Colonic mucosa (tissue), 4 donors: Measurements from ENCODE around the gene SDF2L1. TPM values are rescaled to one million over a fixed set of nuclear protein-coding genes. Genes with fewer than 3 reads are reported as not detected.
A peak's percentile ranks its signal among the peaks of the same experiment; 100 is the strongest.

Experiments used
- DNase-seq: peaks from one replicate; pipeline ENCODE4 v3.0.0-alpha.2; 2020
- H3K27ac ChIP-seq: fragments of 200-600 bp; one replicate; pipeline ENCODE4 v1.8.0; 2021
- H3K27me3 ChIP-seq: fragments of 200-600 bp; one replicate; pipeline ENCODE4 v1.8.0; 2021
- H3K36me3 ChIP-seq: fragments of 200-600 bp; one replicate; pipeline ENCODE4 v1.8.0; 2021
- H3K4me1 ChIP-seq: fragments of 200-600 bp; one replicate; pipeline ENCODE4 v1.8.0; 2021; ENCODE audit warnings: mild to moderate bottlenecking
- H3K4me3 ChIP-seq: fragments of 200-600 bp; one replicate; pipeline ENCODE4 v1.8.0; 2021
- H3K9ac ChIP-seq, 2 donors: one replicate each; pipeline ENCODE4 v1.7.0; 2013; ENCODE audit warnings: control low read depth in 2 of 2, low read depth in 2 of 2, low read length in 2 of 2
- H3K9me3 ChIP-seq: fragments of 200-600 bp; one replicate; pipeline ENCODE4 v1.8.0; 2021
- intact Hi-C: fragments of 100-400 bp; cut with DNase I; formaldehyde crosslinking; loops from one replicate; pipeline ENCODE4 v1.14.1; 2022
- total RNA-seq, 2 donors: library from RNA; stranded (reverse); fragmentation: NEBNext Ultra II Directional in 1 of 2; extraction: Animal tissue kit (Norgen Biotek cat#: 25700) in 1 of 2; gene quantifications; one replicate each; pipeline ENCODE4 v1.2.1, GENCODE V29; 2021
- TF ChIP-seq, protein P1 (sequence below): fragments of 200-600 bp; IDR thresholded peaks from one replicate; pipeline ENCODE4 v1.8.0; 2022; ENCODE audit warnings: antibody characterized with exemption, mild to moderate bottlenecking
- donor health status: healthy.
- donor health status: DM: no; HTN: no; CAD: no.
- donor health status: DM: no; HTN: no; CAD: no.

SDF2L1 gene
- total RNA-seq, 2 donors from 2014 or later: 48.8 to 177 TPM

DNA sequence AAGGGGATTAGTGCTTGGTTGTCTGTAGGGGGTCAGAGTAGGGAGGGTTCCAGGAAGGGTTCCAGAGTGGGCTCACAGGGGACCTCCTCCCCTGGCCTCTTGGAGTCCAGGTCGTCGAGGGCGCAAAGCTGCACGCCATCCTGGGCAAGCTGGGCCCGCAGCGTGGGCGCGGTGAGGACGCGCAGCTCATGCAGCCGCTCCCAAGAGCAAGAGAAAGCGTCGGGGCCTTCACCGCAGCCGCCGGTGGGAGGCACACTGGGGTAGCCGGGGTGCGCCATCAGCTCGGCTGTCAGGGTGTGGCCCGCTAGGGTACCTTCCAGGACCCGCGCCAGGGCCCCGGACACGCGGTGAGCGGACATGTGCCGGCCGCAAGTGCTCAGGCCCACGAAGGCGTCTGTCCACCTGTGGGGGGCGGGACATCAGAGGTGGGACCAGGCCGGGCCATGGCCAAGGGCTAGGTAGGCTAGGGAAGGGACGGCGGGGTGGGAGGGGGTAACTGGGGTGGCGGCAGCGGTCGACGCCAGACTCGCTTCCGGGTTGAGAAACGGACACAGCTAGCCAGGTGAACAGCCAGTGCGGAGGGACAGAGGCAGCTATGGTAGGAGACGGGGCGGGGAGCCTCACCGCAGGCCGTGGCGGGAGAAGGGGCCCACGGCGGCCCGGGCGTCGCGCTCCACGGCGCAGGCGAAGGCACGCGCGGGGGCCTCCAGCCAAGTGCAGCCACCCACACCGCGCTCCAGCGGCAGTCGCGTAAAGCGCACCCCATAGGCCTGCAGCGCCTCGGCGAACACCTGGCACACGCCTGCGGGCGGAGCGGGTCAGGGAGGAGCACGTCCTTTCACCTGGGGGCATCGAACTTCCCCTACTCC is 13.5 kb upstream of the SDF2L1 start:
- peak overlapping the region; percentile 70 for H3K27ac ChIP-seq
- no peaks in the 10 kb centered on the region for H3K27me3 ChIP-seq
- intact Hi-C loops: no loop called here
- TF ChIP-seq, protein P1, sequence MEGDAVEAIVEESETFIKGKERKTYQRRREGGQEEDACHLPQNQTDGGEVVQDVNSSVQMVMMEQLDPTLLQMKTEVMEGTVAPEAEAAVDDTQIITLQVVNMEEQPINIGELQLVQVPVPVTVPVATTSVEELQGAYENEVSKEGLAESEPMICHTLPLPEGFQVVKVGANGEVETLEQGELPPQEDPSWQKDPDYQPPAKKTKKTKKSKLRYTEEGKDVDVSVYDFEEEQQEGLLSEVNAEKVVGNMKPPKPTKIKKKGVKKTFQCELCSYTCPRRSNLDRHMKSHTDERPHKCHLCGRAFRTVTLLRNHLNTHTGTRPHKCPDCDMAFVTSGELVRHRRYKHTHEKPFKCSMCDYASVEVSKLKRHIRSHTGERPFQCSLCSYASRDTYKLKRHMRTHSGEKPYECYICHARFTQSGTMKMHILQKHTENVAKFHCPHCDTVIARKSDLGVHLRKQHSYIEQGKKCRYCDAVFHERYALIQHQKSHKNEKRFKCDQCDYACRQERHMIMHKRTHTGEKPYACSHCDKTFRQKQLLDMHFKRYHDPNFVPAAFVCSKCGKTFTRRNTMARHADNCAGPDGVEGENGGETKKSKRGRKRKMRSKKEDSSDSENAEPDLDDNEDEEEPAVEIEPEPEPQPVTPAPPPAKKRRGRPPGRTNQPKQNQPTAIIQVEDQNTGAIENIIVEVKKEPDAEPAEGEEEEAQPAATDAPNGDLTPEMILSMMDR: no peak
- no peak for DNase-seq
- peak overlapping the region; percentile 92 for H3K4me3 ChIP-seq
- H3K36me3 ChIP-seq: no peaks in the 10 kb centered on the region
- H3K4me1 ChIP-seq: peaks cover 3% of the 10 kb centered on the region
- peak overlapping the region; percentile 40 to 85 for H3K9ac ChIP-seq
- H3K9me3 ChIP-seq: no peaks in the 10 kb centered on the region

DNA sequence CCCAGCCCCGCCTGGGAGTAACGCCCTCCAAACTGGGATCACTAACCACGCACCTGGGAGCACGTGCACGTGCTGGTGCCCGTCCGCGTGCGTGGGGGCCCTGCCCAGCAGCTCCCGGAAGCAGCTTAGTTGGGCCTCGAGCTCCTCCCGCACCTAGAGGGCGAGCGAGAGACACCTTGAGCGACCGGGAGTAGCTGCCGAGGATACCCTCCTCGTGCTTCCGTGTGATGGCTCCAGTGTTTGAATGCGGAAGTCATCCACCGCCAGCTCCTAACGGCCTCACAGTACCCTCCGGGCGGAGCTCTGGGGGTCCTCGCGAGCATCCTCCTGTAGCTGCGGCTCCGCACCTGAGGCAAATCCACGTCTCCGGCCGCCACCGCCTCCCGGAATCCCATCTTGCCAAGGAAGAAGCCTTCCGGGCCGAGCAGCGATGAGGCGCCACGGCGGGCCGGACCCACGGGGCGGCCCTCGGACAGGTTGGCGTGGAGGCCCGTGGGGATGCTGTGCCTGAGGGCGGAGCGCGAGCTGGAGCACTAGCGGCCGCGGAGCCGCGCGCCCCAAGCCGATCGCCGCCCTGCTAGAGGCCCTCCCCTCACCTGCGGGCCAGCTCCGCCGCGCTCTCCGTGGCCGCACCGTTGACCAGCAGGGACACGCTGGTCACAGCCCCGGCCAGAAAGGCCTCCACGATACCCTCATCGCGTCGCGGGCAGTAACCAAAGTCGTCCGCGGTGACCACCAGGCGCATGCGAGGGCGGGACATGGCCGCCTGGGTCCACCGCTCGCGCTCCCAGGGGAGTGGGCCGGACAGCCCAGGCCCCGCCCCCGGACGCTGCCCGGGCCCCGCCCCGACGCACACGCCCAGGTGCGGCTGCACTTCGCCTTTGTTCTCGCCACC is 12.6 kb upstream of the SDF2L1 start, which contains the start of gene YDJC:
Gene YDJC, minus strand, starts transcription at position 768 of the 895 bp plus-strand sequence. Its CDS starts 8 bp downstream, at position 760.
- DNase-seq: peak; percentile 89
- Histone ChIP-seq H3K9me3 (no peaks in the 10 kb centered on the region), H3K4me1 (peaks cover 3% of the 10 kb centered on the region), H3K36me3 (no peaks in the 10 kb centered on the region), H3K9ac (peak within 1 kb of the TSS; percentile 85 to 92), H3K27me3 (no peaks in the 10 kb centered on the region), H3K27ac (peak within 1 kb of the TSS; percentile 70), H3K4me3 (peak within 1 kb of the TSS; percentile 92)
- TF ChIP-seq, protein P1: peak; percentile 24
- intact Hi-C loops: no loop called here

DNA sequence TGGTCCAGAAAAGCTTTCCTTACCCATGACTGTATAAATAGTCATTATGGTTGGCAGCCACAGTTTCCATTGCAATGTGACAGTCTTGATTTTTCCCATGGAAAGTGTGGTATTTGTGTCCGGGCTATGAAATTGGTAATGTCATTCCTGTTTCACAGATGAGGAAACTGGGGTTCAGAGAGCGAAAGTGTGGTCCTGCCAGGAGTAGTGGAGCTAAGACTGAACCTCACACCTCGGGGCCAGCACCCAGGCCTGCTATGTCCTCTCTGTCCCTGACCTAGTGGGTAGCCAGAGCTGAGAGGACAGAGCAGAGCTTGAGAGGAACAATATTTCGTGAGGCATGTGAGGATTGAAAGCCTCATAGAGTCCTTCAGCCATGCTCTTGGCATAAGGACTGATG is 11.1 kb upstream of the SDF2L1 start:
- Histone ChIP-seq H3K9ac (no peak overlapping the region), H3K4me1 (peaks cover 3% of the 10 kb centered on the region), H3K27ac (no peak overlapping the region), H3K27me3 (no peaks in the 10 kb centered on the region), H3K36me3 (no peaks in the 10 kb centered on the region), H3K9me3 (no peaks in the 10 kb centered on the region), H3K4me3 (no peak overlapping the region)
- intact Hi-C loops: no loop called here
- TF ChIP-seq, protein P1: no peak
- DNase-seq: no peak

DNA sequence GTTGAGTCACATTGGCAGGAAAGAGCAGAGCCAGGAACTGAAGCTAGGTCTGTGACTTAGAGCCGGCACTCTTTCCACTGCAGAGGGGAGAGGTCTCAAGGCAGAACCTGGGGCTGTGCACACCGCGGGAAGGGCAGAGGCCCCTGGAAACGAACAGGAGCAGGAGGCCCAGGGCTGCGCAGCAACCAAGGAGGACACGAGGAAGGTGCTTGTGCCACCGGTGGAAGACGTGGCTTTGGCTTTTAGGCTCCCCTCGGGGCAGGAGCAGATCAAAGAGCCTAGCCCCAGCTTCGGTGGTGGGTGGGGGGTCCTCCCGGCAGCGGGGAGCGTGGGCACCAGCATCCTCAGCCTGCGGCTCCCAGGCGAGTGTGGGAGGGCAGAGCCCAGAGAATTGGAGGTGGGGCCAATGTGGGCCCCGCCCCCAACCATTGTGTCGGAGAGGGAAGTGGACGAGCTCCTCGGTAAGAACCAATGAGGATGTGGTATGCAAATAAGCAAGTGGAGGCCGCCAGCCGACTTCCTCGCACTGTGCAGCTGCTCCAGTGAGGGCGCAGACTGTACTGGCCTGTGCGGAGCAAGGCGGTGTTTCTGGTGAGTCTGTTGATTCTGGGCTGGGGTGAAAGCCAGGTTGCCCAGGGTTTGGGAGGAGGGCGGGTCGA is 9.7 kb upstream of the SDF2L1 start, which contains the start of gene CCDC116:
Gene CCDC116, plus strand, starts transcription at position 524 of the 659 bp plus-strand sequence. CDS start 422 bp downstream, outside the sequence.
- peaks cover 3% of the 10 kb centered on the region for H3K4me1 ChIP-seq
- TF ChIP-seq, protein P1: no peak
- H3K36me3 ChIP-seq: no peaks in the 10 kb centered on the region
- no peaks in the 10 kb centered on the region for H3K27me3 ChIP-seq
- no peak within 1 kb of the TSS for H3K9ac ChIP-seq
- no peak for DNase-seq
- intact Hi-C loops: no loop called here
- H3K27ac ChIP-seq: no peak within 1 kb of the TSS
- no peak within 1 kb of the TSS for H3K4me3 ChIP-seq
- H3K9me3 ChIP-seq: no peaks in the 10 kb centered on the region

DNA sequence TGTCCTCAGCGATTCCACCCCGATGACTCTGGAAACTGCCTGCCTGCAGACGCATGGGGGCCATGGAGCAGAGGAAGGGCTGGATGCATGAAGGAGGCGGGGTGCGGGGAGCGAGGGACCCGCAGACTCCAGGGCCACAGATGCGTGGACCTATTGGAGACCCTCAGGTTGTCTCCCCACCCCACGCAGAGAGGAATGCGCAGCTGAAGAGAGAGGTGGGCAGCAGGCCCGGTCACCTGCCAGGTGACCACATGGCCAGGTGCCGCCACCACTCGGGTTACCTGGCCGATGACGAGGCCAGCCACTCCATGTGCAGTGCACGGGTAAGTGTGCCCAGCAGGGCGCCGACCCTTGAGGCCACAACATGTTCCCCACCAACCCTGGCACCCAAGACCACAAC is 9.2 kb upstream of the SDF2L1 start:
- intact Hi-C loops: no loop called here
- H3K36me3 ChIP-seq: no peaks in the 10 kb centered on the region
- DNase-seq: no peak
- H3K27me3 ChIP-seq: no peaks in the 10 kb centered on the region
- H3K4me1 ChIP-seq: peaks cover 3% of the 10 kb centered on the region
- no peak overlapping the region for H3K9ac ChIP-seq
- TF ChIP-seq, protein P1: no peak
- no peak overlapping the region for H3K27ac ChIP-seq
- H3K9me3 ChIP-seq: no peaks in the 10 kb centered on the region
- no peak overlapping the region for H3K4me3 ChIP-seq
